ENCODE measurements around the gene SLC25A20.

SLC25A20 gene

DNA sequence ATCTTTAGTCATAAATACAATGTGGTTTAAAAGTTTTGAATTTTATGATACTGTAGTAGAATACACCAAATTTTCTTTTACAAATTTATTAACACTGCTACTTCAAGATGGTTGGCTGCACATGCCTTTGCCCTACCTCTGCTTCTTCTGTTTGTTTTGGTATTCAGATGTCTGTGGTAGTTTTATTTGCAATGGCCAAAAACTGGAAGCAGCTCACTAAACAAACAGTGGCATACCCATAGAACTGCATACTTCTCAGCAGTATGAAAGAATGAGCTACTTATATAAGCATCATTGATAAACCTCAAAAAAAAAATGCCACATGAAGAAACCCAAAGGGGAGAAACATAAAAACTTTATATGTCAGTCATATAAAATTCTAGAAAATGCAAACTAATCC is 39.5 kb upstream of the SLC25A20 start:
- Histone ChIP-seq H3K9ac (ENCODE audit: low read length) (no peak overlapping the region), H2AK5ac (ENCODE audit: low read length) (no peak overlapping the region), H3K9me3 (ENCODE audit: insufficient read depth, low read depth, low read length) (no peaks in the 10 kb centered on the region), H2BK5ac (ENCODE audit: low read depth, low read length, poor library complexity) (no peak overlapping the region), H3K18ac (ENCODE audit: low read length) (no peak overlapping the region), H3K4me3 (ENCODE audit: low read depth, low read length) (no peak overlapping the region), H3K14ac (ENCODE audit: low read length) (no peak overlapping the region), H3K4me2 (ENCODE audit: low read length) (no peak overlapping the region), H3K79me1 (ENCODE audit: low read length) (no peaks in the 10 kb centered on the region), H4K8ac (ENCODE audit: low read depth, low read length) (no peak overlapping the region), H3K36me3 (ENCODE audit: control insufficient read depth in 1 of 2, insufficient read depth in 2 of 2, low read length in 2 of 2) (peaks cover 4 to 7% of the 10 kb centered on the region in 2 experiments), H3K4ac (ENCODE audit: low read depth, low read length) (no peak overlapping the region), H3K23ac (ENCODE audit: low read length) (no peak overlapping the region), H4K12ac (ENCODE audit: low read depth, low read length) (no peak overlapping the region), H2BK12ac (ENCODE audit: low read length) (no peak overlapping the region), H3K27me3 (ENCODE audit: insufficient read depth, low read length) (no peaks in the 10 kb centered on the region), H4K91ac (ENCODE audit: low read depth, low read length) (no peak overlapping the region), H3K4me1 (ENCODE audit: control insufficient read depth in 1 of 2, insufficient read depth in 2 of 2, low read length in 2 of 2) (no peaks in the 10 kb centered on the region), H2BK120ac (ENCODE audit: insufficient read depth, low read length, poor library complexity) (no peak overlapping the region), H3K79me2 (ENCODE audit: control insufficient read depth, insufficient read depth, low read length, poor library complexity) (no peaks in the 10 kb centered on the region), H3K27ac (ENCODE audit: low read depth, low read length) (no peak overlapping the region), H2AFZ (ENCODE audit: insufficient read depth, low read length, poor library complexity) (no peak overlapping the region)
- DNase-seq: no peak

DNA sequence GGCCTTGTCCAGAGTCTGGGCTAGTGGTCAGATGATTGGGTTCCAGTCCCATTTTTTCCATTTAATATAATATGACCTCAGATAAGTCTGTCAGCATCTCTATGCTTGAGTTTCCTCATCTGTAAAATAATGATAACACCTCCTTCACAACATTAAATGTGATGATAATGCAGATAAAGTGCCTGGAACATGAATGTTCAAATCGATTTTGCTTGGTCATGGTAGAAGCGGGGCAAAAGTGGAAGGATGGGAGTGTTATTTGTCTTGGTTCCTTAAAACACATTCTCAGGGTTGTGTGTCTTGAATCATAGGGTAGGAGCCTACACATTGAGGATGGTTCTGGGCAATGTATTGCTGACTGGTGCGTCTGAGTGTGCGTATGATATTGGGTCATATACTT is 36.8 kb upstream of the SLC25A20 start:
- no peak overlapping the region for H3K4me2 ChIP-seq (ENCODE audit: low read length)
- no peak overlapping the region for H3K18ac ChIP-seq (ENCODE audit: low read length)
- H2BK120ac ChIP-seq (ENCODE audit: insufficient read depth, low read length, poor library complexity): no peak overlapping the region
- peaks cover 14 to 16% of the 10 kb centered on the region in 2 experiments for H3K36me3 ChIP-seq (ENCODE audit: control insufficient read depth in 1 of 2, insufficient read depth in 2 of 2, low read length in 2 of 2)
- no peak overlapping the region for H2AFZ ChIP-seq (ENCODE audit: insufficient read depth, low read length, poor library complexity)
- H4K12ac ChIP-seq (ENCODE audit: low read depth, low read length): no peak overlapping the region
- no CpG with 5 or more reads among the region's 4 CpGs for WGBS (ENCODE audit: extremely low coverage, insufficient coverage, insufficient read length)
- H3K79me2 ChIP-seq (ENCODE audit: control insufficient read depth, insufficient read depth, low read length, poor library complexity): no peaks in the 10 kb centered on the region
- no peak overlapping the region for H3K4me3 ChIP-seq (ENCODE audit: low read depth, low read length)
- H3K27ac ChIP-seq (ENCODE audit: low read depth, low read length): no peak overlapping the region
- DNase-seq: no peak
- no peak overlapping the region for H2AK5ac ChIP-seq (ENCODE audit: low read length)
- H3K4ac ChIP-seq (ENCODE audit: low read depth, low read length): no peak overlapping the region
- H3K79me1 ChIP-seq (ENCODE audit: low read length): no peaks in the 10 kb centered on the region
- H3K27me3 ChIP-seq (ENCODE audit: insufficient read depth, low read length): no peaks in the 10 kb centered on the region
- no peaks in the 10 kb centered on the region for H3K4me1 ChIP-seq (ENCODE audit: control insufficient read depth in 1 of 2, insufficient read depth in 2 of 2, low read length in 2 of 2)
- no peak overlapping the region for H4K91ac ChIP-seq (ENCODE audit: low read depth, low read length)
- H3K9me3 ChIP-seq (ENCODE audit: insufficient read depth, low read depth, low read length): no peaks in the 10 kb centered on the region
- H3K9ac ChIP-seq (ENCODE audit: low read length): no peak overlapping the region
- no peak overlapping the region for H4K8ac ChIP-seq (ENCODE audit: low read depth, low read length)
- H3K23ac ChIP-seq (ENCODE audit: low read length): no peak overlapping the region
- H2BK12ac ChIP-seq (ENCODE audit: low read length): no peak overlapping the region
- no peak overlapping the region for H2BK5ac ChIP-seq (ENCODE audit: low read depth, low read length, poor library complexity)
- H3K14ac ChIP-seq (ENCODE audit: low read length): no peak overlapping the region

DNA sequence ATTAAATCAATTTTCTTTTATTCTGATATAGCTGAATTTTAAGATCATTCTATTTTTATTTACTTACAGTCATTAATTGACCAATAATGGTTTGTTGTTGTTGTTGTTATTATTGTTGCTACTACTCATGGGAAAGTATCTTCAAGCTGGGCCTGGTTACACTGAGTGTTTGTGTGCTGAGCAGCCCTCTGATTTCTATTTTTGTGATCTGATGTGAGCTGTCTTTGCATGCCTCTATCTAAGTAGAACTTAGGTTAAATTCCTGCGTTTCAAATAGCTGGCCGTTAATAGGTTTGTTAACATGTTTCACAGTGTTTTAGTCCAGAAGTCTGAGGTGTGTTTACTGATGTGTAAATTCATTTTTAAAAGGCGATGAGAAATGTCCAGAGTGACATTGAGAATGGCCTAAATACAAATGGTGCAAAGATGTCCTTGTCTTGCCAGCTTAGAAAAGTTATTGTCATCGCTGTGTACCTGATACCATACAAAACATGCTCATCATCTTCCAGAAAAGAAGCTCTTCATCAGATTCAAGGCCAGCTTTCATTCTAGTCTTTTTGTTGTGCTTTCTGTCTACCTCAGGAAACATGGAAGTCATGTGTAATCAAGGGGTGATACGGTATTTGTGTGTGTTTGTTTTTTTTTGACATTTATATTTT is 35.8 kb upstream of the SLC25A20 start:
- no peak overlapping the region for H2BK120ac ChIP-seq (ENCODE audit: insufficient read depth, low read length, poor library complexity)
- no peak overlapping the region for H3K4me3 ChIP-seq (ENCODE audit: low read depth, low read length)
- H3K4ac ChIP-seq (ENCODE audit: low read depth, low read length): peak overlapping the region; percentile 55
- no peak overlapping the region for H3K4me2 ChIP-seq (ENCODE audit: low read length)
- H3K79me1 ChIP-seq (ENCODE audit: low read length): no peaks in the 10 kb centered on the region
- no peak overlapping the region for H3K23ac ChIP-seq (ENCODE audit: low read length)
- H3K14ac ChIP-seq (ENCODE audit: low read length): no peak overlapping the region
- no peaks in the 10 kb centered on the region for H3K9me3 ChIP-seq (ENCODE audit: insufficient read depth, low read depth, low read length)
- H4K91ac ChIP-seq (ENCODE audit: low read depth, low read length): no peak overlapping the region
- H4K12ac ChIP-seq (ENCODE audit: low read depth, low read length): no peak overlapping the region
- H4K8ac ChIP-seq (ENCODE audit: low read depth, low read length): no peak overlapping the region
- H2AFZ ChIP-seq (ENCODE audit: insufficient read depth, low read length, poor library complexity): no peak overlapping the region
- H2AK5ac ChIP-seq (ENCODE audit: low read length): no peak overlapping the region
- no CpG with 5 or more reads among the region's 5 CpGs for WGBS (ENCODE audit: extremely low coverage, insufficient coverage, insufficient read length)
- peaks cover 2% of the 10 kb centered on the region for H3K79me2 ChIP-seq (ENCODE audit: control insufficient read depth, insufficient read depth, low read length, poor library complexity)
- H3K18ac ChIP-seq (ENCODE audit: low read length): no peak overlapping the region
- no peak overlapping the region for H3K27ac ChIP-seq (ENCODE audit: low read depth, low read length)
- DNase-seq: peak in 1 of 2 donors; percentile 67
- no peaks in the 10 kb centered on the region for H3K27me3 ChIP-seq (ENCODE audit: insufficient read depth, low read length)
- no peaks in the 10 kb centered on the region for H3K4me1 ChIP-seq (ENCODE audit: control insufficient read depth in 1 of 2, insufficient read depth in 2 of 2, low read length in 2 of 2)
- H3K9ac ChIP-seq (ENCODE audit: low read length): no peak overlapping the region
- peaks cover 14 to 16% of the 10 kb centered on the region in 2 experiments for H3K36me3 ChIP-seq (ENCODE audit: control insufficient read depth in 1 of 2, insufficient read depth in 2 of 2, low read length in 2 of 2)
- no peak overlapping the region for H2BK5ac ChIP-seq (ENCODE audit: low read depth, low read length, poor library complexity)
- no peak overlapping the region for H2BK12ac ChIP-seq (ENCODE audit: low read length)

- DNase-seq: no peak
- Histone ChIP-seq H3K9me3 (ENCODE audit: insufficient read depth, low read depth, low read length) (no peaks in the 10 kb centered on the region), H4K8ac (ENCODE audit: low read depth, low read length) (no peak overlapping the region), H3K4me2 (ENCODE audit: low read length) (no peak overlapping the region), H3K36me3 (ENCODE audit: control insufficient read depth in 1 of 2, insufficient read depth in 2 of 2, low read length in 2 of 2) (peaks cover 19 to 20% of the 10 kb centered on the region in 2 experiments), H3K27ac (ENCODE audit: low read depth, low read length) (no peak overlapping the region), H4K91ac (ENCODE audit: low read depth, low read length) (no peak overlapping the region), H2BK5ac (ENCODE audit: low read depth, low read length, poor library complexity) (no peak overlapping the region), H4K12ac (ENCODE audit: low read depth, low read length) (no peak overlapping the region), H3K79me2 (ENCODE audit: control insufficient read depth, insufficient read depth, low read length, poor library complexity) (peaks cover 2% of the 10 kb centered on the region), H3K4me3 (ENCODE audit: low read depth, low read length) (no peak overlapping the region), H3K4me1 (ENCODE audit: control insufficient read depth in 1 of 2, insufficient read depth in 2 of 2, low read length in 2 of 2) (no peaks in the 10 kb centered on the region), H2BK12ac (ENCODE audit: low read length) (no peak overlapping the region), H2AFZ (ENCODE audit: insufficient read depth, low read length, poor library complexity) (no peak overlapping the region), H2BK120ac (ENCODE audit: insufficient read depth, low read length, poor library complexity) (no peak overlapping the region), H3K14ac (ENCODE audit: low read length) (no peak overlapping the region), H3K9ac (ENCODE audit: low read length) (no peak overlapping the region), H3K4ac (ENCODE audit: low read depth, low read length) (no peak overlapping the region), H3K18ac (ENCODE audit: low read length) (no peak overlapping the region), H3K79me1 (ENCODE audit: low read length) (no peaks in the 10 kb centered on the region), H3K27me3 (ENCODE audit: insufficient read depth, low read length) (no peaks in the 10 kb centered on the region), H2AK5ac (ENCODE audit: low read length) (no peak overlapping the region), H3K23ac (ENCODE audit: low read length) (no peak overlapping the region)
- no CpG with 5 or more reads among the region's 1 CpG for WGBS (ENCODE audit: extremely low coverage, insufficient coverage, insufficient read length)
These were observed 33.4 kb upstream of the SLC25A20 start for GRCh38 chr3:48931944-48932580.
